B cell (primary cell): Measurements from ENCODE around the gene ZBTB34.

Experiments
- EZH2 ChIP-seq: IDR thresholded peaks from 2 replicates; pipeline ENCODE4 v1.6.1; 2012; ENCODE audit warnings: borderline replicate concordance, low read depth, mild to moderate bottlenecking, moderate library complexity, low read length; ENCODE audit not compliant: insufficient read depth, poor library complexity, severe bottlenecking
- TF ChIP-seq, protein P1 (sequence below): fragments of 200-600 bp; IDR thresholded peaks from one replicate; pipeline ENCODE4 v1.8.0; 2022; ENCODE audit warnings: antibody characterized with exemption, mild to moderate bottlenecking

DNA sequence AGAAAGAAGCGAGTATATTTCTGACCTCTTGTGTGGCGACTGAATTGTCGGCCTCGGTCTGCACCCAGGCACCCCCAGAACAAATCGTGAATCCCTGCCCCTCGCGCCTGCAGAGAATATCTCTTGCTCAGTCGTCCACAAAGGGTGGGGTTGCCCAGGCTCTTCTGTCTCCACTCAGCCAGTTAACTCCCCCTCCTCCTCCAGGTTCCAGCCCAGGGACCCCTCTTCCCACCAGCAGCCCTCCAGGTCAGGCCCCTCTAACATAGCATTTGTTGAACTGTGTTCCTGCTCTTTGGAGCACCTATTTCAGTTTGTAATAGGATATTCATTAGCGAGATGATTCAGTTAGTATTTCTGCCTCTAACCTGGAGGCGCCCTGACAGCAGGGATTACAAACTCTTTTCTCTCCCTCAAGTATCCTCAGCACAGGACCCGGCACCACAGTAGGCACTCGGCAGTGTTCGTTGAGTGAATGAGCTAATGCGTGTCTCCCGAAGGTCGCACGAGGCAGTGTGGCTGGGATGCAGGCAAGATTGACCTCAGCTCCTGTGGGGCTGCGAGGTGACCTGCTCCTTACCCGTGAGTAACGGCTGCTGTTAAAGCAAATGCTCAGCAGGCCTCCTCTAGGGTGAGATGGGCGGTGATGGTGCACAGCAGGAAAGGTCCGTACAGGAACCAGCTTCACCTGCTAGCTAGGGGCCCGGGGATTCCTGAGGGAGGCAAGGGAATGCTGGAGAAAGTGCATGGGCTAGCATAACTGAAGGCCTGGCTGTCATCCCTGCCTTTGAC is 25.8 kb downstream of the ZBTB34 start:
- TF ChIP-seq, protein P1, sequence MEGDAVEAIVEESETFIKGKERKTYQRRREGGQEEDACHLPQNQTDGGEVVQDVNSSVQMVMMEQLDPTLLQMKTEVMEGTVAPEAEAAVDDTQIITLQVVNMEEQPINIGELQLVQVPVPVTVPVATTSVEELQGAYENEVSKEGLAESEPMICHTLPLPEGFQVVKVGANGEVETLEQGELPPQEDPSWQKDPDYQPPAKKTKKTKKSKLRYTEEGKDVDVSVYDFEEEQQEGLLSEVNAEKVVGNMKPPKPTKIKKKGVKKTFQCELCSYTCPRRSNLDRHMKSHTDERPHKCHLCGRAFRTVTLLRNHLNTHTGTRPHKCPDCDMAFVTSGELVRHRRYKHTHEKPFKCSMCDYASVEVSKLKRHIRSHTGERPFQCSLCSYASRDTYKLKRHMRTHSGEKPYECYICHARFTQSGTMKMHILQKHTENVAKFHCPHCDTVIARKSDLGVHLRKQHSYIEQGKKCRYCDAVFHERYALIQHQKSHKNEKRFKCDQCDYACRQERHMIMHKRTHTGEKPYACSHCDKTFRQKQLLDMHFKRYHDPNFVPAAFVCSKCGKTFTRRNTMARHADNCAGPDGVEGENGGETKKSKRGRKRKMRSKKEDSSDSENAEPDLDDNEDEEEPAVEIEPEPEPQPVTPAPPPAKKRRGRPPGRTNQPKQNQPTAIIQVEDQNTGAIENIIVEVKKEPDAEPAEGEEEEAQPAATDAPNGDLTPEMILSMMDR, result no peak
- no peak for TF ChIP-seq EZH2
